HG02678 (cell line): Measurements from ENCODE around the gene MAML2.

ENCODE experiments used
- ATAC-seq: cut with Tn5 transposase; IDR thresholded peaks from one replicate; pipeline ENCODE4 v1.9.1; 2021; ENCODE audit warnings: mild to moderate bottlenecking, moderate library complexity; ENCODE audit not compliant: unreplicated experiment

MAML2 gene

DNA sequence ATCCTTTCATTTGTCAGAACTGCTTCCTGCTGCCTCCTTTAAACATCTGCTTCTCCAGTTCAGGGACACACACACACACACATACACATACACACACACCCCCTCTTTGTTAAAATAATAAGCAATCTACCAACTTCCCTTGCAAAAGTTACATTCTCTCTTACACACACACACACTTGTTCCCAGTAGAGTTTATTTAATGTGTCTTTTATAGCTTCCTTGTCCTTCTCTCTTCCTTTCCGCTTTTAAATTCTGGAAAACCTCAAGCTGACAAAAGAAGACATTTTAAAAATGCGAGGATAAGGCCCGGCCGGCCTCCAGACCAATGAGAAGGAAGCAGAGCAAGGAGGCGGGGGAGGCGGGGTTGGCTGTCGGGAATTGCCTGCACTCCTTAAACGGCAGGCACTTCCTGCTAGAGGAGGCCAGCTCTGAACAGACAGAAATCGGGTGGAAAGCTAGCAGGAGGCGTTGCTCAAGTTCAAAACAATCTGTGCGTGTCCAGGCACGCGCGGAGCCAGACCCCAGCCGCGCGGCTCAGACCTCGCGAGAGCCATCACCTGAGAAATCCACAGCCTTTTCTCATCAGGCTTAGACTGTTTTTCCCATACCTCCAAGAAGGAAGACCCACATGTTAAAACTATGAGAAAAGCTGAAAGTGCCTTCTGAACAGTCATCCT is 99.9 kb downstream of the MAML2 start:
- peak; percentile 93 for ATAC-seq

DNA sequence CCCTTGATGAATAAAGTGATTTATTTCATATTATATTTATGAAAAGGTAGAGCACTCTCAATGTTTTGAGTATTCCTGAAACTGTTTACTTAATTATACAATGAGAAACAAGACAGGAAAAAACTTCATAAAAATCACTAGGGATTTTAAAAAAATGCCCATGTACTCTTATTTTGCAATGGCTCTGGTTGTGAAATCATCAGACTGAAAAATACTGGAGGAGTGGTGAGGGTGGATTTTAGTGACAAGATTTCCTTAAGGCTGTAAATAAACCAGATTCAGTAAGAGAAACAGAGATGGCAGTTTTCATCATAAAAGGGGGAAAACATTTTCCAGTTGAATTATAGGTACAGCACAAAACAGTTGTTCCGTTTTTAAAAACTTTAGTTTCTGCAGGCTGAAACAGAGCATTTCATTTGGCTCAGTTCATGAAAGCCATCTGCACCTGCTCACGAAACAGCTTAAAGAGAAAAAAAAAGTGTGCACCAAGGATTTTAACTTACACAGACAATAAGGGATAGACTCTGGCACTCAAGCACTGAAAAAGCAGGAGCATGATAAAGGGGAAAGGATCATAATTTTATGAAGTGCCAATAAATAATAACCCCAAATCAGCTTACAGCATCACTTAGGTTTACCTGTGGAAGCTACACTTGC is 100.7 kb downstream of the MAML2 start:
- no peak for ATAC-seq

DNA sequence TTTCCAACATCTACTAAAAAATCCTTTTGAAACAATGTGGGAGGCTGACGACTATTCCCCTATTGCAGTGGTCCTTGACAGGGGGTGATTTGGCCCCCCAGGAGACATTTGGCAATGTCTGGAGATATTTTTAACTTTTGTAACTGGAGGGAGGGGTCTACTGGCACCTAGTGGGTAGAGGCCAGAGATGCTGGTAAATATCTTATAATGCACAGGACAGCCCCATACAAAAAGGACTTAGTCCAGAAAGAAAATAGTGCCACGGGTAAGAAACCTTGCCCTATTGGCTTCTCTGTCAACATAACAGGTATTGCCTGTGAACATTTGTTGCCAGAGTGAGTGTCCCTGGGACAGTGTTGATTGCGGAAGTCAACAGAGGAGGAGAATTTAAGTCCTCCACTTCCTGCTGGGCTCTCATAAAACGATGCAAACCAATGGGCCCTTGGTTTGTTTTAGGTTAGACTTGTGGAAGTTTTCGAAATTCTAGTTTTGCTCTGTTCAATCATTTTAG is 101.6 kb downstream of the MAML2 start:
- ATAC-seq, result no peak

DNA sequence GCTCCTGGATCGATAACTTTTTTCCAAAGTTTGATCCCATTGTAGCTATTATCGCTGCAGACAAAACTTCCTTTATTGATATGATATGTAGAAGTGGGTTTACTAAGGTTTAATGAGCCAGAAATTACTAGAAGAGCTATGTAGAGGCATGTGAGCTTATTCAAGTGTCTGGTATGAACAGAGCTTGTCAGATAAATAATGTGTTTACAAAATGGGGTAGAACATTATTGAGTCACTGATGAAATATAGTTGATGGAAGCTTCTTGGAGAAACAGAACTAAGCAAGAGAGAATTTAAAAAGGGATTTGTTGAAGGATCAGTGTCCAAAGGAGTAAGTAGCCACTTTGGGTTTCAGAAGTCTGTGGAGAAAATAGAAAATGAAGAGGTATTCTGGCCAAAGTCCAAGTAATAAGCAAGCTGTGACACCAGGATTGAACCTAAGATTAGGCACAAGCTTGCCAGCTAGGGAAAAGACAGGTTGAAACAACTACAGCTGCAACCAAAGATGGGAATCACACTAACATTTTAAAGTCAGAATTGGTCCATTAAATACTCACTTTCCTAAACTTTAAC is 104.3 kb downstream of the MAML2 start:
- no peak for ATAC-seq

DNA sequence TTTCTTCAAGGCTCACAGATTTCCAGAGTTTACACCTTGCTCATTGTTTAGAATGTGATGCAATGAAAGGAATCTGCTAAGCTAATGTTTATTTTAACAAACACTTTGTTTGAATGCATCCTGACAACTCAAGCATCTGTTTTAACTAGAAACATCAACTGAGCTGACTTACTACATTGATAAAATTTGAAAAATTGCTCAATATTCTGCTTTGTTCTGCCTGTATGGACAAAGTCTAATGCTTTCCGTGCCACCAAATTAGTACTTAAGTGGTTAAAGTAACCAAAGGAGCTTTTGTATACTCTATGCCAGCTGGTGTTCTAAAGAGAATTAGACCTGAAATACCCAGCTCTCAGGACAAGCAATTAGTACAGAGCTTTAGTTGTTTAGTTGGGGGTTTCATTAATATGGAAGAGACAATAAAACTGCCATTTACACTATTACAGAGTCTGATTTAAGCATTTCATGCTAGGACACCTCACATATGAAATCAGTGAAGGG is 105.2 kb downstream of the MAML2 start:
- no peak for ATAC-seq

DNA sequence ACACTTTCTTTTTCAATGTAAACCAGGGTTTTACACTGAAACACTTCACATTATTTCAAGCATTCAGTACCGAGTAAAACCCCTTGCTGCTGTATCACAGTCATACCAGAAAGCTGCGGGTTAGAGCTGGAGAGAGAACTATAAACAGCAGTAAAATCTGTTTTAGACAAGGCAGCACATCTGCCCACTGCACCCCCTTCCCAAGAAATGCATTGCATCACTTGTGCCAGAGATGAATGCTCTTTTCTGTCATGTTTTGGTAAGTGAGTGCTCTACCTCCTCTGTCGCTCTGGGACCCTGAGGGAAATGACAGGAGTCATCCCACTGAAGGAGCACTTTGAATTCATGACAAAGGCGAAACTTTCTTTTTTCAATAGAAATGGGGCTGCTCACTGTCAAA is 107.2 kb downstream of the MAML2 start:
- peak; percentile 52 for ATAC-seq

DNA sequence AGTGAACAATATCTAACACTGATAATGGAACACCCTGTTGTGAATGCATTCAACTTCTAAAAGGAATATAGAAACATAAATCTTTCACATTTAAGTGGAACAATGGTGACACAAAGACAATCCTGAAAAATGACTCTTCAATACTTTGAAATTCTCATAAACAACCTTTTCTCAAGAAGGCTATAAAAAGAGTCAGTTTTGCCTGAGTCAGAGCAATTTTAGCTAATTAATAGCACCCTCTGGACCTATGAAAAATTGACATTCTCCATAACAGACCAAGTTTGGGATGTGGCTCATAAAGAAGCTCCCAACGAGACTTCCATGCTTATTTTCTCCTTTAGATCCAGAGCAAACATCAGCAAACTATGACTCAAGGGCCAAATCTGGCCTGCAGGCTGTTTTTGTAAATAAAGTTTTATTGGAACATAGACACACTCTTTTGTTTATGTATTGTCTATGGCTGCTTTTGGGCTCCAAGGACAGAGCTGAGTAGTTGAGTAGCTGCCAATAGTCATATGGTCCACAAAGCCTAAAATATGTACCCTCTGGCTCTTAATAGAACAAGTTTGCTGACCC is 108.0 kb downstream of the MAML2 start:
- ATAC-seq, result no peak

DNA sequence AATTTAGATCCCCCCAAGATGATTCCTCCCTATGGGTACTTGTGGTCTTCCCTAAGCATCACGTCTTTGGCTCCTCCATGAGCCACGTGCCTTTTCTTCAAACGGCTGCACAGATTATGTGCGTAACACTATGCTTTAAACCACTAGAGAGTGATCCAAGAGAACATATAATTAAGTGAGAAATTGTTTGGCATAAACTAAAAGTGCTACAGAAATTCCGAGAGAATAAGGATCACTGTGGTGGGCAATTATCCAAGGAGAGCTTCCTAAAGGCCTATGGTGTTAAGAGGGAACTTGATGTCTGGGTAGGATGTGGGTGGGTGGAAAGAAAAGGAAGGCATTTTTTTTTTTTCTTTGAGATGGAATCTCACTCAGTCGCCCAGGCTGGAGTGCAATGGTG is 110.9 kb downstream of the MAML2 start:
- ATAC-seq, result no peak

DNA sequence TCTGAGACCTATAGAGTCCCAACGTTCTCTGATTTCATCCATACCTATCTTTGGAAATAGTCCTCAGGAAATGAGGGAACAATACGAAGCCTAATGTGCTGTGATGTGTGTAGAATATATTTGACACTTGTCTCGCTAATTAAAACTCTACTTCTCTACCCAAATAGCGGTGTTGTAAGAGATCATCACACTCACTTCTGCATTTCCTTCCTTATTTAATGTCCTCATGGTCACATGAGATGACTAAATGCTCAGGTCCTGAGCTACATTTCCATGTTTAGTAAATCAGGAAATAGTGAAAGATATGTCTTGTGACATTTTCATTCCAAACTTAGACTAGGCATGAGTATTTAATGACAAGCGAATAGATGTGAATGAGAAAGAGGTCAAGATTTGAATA is 112.3 kb downstream of the MAML2 start:
- no peak for ATAC-seq

DNA sequence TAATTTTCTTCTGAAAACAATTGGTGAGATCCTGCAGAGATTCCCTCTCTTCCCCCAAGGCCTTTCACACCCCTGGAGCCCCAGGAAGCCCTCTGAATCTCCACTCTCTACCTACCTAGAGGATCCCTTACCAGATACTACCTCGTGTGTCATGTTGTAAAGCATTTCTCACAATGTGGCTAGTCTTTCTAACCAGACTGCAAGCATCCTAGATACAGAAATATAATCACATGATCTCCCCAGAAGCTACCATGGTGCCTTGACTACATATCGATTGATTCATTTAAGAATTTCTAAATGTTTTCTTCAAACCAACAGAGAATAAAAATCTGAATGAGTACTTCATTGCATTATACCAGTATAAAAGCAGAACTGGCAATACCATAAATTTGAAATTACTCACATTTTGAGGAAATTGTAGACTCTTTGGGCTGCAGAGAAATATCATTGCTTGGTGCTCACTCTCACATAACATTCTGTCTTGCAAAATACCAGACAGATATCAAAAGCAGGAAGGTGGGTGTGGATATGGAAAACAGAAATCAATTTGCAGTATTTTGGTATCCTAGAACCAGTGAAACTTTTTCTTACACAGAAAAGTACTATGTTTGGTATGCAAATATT is 113.5 kb downstream of the MAML2 start:
- ATAC-seq, result no peak

DNA sequence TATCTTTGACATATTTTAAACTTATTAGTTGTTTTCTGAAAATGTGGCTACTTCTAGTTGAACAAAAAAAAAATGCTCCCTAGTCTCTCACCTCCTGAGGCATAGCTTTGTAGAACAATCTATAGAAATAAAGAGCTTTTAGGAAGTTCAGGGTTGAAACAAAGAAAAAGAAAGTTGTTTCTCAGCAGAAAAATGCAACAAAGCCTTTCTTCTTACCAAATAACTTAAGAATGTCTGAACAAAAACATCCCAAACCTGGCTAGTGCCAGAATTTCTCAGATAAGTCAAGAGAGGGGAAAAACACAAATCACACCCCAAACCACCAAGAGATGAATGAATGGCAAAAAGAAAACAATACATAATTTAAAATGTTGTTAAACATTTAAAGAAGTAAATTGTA is 114.1 kb downstream of the MAML2 start:
- ATAC-seq, result no peak

DNA sequence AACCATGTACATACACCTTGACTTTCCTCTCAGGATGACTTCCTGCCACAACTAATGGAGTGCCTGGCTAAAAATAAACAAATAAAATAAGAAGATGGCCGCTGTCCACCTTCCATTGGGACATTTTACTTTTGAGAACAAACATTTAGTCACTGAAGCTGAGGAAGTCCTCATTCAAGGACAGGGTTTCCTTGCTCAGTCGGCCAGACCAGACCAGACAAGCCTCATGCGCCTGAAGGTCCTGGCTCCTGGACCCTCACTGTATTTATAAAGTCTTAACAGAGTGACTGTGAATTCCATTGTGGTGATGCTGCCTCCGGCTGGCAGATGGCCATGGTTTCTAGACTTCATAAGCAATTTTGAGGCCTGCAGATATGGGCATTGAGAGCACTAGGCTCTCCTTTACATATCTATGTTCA is 114.5 kb downstream of the MAML2 start:
- no peak for ATAC-seq

DNA sequence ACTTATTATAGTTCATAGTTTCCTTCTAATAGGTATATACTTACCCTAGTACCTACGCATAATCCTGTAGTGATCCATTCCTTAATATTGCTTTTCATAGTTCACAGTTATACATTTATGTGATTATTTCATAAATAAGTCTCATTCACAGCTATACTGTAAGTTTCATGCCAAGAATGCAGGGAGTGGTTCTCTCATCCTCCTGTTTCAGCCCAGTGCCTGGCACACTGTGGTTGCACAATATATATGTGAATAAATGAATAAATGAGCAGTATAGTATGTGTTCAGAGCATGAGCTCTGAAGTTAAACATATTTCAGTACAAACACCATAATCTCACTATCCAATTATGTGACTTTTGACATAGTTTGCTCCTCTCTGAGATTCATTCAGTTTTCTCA is 115.8 kb downstream of the MAML2 start:
- no peak for ATAC-seq

DNA sequence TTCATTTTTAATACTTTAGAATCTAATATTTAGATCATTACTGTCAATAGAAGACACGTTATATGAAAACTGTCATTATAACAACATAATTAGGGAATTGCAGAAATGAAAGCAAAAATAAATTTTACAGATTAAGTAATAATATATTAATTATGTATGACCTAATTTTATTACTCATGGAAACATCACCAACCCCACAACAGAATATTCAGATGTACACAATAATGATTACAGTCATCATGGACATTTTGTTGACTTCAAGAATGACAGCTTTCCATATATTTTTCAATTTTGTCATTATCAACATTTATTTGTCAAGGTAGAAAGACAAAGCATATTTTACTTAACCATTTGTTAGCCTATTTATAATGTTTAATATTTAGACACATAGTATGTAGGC is 119.9 kb downstream of the MAML2 start:
- ATAC-seq, result no peak

DNA sequence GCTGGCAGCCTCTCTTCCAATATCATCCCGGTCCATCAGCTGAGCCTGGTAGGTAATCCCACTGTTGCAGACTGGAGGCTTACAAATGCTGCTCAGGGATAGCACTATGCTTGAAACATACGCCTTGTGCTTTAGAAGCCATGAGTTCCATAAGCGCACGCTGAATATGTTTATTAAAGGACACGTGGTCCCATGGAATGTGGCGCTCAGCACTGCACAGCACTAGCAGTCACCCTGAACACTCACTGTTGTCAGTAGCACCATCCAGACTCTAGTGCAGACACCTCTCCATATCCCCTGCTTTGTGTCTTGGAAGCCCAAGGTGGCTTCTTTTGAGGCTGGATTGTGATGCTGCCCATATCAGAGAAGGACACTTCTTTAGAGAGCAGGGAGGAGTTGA is 120.9 kb downstream of the MAML2 start:
- ATAC-seq, result no peak

DNA sequence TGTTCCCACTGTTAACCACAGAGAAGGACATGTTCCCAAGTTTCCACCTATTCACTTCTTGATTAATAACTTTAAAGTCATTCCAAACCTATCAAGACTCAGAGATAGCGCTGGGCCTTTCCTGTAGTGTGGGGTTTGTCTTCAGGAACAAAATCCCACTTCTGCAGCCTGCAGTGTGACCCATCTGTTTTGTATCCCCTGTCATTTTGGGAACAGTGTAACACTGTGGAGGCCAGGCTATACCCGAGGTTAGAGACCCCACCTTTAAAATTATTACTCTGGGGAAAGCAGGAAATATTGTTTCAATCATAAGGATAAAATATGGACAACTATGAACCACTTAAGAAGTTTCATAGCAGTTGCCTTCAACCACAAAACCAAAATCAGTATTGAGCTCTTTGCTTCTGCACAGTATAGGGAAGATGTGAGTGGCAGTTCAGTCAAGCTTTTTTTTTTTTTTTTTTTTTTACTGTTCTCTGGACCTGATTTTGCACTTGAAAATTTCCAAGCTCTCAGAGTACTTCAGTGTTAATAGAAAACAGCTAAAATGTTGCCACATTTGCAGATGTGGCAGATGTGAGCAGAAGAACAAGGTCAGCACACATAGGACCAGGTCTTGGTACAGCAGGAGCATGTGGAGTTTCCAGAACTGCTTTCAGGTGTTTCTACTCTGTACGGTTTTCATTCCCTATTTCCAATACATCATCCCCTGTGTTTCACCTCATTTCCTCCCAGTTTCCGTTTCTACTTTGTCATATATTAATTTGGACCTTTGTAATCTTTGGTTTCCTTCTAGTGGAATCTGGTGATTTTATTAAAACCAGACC is 121.5 kb downstream of the MAML2 start:
- no peak for ATAC-seq

DNA sequence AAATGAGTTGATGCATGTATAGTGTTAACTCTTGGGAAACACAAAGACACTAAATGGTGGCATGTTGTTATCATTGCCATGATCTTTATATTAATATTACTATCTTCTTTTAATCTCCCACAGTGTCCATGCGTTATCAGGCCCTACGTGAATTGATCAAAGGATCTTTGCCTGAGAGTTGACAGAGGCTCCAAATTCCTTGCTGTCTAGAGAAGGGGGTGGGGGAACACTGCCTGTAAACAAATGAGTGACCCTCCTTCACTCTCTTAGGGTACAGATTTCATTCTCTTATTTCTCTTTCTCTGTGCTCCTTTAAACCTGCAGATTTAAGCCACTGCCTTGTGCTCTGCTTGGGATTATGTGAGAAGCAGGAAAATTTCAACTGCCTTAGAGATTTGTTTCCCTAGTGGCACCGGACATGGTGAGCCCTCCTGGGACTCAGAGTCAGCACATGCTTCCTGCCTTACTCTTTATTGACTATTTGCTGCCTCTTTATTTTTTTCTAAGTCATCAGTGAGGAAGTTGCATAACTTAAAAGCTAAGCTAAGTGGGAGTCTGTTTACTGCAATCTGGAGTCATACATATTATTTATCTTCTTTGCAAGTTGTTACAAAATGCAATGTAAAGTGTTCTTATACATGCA is 122.9 kb downstream of the MAML2 start:
- no peak for ATAC-seq

DNA sequence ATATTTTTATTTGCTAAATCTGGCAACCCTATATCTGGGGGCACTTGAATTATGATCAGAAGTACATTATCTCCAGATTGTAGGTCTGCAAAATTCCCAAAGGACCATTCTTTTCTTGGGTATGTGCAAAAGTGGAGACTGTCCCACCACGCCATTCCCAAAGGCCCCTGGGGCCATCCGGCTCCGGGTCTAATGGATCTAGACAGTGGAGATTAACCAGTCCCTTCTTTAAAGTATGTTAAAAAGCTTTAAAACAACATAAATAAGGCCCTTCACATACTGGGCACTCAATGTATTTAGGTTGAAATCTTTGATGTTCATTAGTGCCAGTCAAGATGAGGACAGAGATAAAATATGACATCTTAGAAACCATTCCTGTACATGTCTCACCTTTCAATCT is 124.1 kb downstream of the MAML2 start:
- ATAC-seq, result no peak

DNA sequence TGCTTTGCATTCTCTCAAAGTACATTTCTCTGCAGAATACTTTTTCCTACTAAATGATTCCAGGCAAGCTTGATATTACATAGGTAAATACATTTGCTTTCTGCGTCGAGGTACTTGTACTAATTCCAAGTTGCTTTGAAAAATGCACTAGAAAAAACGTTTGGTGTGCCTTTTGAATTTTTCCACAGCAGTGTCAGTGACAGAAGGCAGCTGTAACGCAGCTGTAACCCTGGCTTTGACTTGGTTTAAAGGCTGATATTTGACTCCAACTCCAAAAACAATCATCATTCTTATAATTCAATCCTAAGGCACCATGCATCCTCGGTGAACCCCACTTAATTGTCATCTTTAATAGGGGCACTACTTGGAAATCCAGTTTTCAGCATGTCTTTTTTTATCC is 125.0 kb downstream of the MAML2 start:
- no peak for ATAC-seq

DNA sequence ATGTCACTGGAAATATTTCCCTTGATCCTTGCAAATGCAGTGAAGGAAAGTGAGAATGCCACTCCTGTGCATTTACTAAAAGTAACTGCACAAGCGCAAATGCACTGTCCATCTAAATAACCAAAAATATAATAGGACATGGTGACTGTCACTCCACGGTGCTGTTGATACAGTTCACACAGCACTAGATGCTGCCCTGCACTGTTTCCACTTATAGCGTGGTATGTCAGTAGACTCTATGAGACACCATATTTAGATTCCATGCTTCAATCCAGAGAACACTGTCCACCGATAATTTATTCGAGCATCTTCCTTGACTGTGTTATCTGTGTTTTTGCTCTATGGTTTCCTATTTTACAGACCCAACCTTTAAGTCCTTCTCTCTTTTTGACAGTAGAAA is 125.8 kb downstream of the MAML2 start:
- no peak for ATAC-seq
